ENCODE results near the gene ERN1. TPM values are rescaled to one million over a fixed set of nuclear protein-coding genes. Genes with fewer than 3 reads are reported as not detected.

The ERN1 gene
- total RNA-seq, 4 donors from 2014 or later: 14.6 to 54.4 (median 30.4) TPM

DNA sequence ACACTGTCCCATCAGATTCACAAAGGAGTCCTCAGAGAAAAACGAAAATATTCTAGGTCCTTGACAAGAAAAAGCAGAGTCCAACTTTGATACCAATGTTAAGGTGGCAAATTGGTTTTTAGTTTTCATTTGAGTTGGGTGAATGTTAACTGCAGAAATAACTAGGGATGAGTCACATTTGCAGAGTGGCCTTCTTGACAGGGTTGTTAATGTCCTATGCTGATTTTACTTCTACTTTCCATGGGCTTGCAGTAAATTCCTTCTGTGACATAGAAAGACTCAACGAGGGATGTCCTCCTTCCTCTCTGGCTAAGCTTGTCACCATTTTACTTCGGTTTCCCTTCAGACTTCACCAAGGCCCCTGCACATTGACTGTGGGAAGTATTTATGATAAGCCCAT lies 62.3 kb downstream of the ERN1 start:
- DNase-seq (ENCODE audit: low spot score): no peak
- TF ChIP-seq, protein P1, sequence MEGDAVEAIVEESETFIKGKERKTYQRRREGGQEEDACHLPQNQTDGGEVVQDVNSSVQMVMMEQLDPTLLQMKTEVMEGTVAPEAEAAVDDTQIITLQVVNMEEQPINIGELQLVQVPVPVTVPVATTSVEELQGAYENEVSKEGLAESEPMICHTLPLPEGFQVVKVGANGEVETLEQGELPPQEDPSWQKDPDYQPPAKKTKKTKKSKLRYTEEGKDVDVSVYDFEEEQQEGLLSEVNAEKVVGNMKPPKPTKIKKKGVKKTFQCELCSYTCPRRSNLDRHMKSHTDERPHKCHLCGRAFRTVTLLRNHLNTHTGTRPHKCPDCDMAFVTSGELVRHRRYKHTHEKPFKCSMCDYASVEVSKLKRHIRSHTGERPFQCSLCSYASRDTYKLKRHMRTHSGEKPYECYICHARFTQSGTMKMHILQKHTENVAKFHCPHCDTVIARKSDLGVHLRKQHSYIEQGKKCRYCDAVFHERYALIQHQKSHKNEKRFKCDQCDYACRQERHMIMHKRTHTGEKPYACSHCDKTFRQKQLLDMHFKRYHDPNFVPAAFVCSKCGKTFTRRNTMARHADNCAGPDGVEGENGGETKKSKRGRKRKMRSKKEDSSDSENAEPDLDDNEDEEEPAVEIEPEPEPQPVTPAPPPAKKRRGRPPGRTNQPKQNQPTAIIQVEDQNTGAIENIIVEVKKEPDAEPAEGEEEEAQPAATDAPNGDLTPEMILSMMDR (IDR thresholded peaks at IDR 0.05): no peak
- ATAC-seq (ENCODE audit: low FRiP score): no peak

DNA sequence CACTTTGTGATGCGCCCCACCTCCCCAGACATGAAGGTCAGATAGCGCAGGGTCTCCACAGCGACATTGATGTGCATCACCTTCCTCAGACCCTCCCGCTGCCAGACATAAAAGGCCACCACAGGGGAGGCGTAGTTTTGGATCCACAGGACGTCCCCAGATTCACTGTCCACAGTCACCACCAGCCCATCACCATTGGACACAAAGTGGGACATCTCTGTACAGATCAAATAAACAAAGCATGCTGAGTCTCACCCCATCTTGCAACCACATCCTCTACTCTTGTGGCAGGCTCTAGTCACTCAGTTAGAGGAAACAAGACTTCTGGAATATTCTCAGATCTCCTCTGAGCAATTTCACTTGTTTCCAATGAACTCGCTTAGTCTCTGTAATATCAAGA lies 63.2 kb downstream of the ERN1 start:
- TF ChIP-seq, protein P1 (IDR thresholded peaks at IDR 0.05): no peak
- ATAC-seq (ENCODE audit: low FRiP score) (no peak), DNase-seq (ENCODE audit: low spot score) (no peak)

DNA sequence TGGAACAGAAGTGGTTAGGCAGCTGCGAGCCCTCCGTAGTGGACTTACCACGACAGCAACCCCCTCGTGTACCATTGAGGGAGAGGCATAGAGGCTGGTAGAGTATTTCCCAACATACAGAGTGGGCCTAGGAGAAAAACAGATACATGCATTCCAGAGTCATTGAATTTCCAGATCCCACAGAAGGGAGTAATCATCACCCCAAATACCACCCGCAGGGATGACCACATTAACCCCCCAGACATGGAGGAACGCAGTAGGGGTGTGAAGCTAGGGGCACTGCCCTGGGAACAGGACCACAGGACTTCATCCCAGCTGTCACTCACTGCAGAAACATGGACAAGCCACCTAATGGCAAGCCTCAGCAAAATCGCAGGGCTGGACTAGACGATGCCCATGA lies 64.8 kb downstream of the ERN1 start:
- DNase-seq (ENCODE audit: low spot score) (no peak), ATAC-seq (ENCODE audit: low FRiP score) (no peak)

DNA sequence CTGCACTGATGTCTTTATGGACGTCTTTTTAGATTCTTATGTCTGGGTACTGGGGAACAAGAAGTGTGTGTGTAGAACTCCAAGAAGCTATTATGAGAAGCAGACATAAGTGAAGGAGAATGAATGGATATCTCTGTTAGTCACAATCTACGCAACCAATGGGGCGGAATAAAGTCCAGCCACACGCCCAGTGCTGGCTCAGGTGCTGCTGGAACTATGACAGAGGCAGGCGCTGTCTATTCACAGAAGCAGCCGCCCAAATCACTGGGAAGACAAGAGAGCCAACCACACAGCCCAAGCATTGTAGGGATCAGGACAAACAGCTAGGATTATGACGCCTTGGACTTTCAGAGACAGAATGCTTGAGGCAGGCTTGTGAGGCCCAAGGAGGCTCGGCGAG lies 65.6 kb downstream of the ERN1 start:
- DNase-seq (ENCODE audit: low spot score): no peak
- TF ChIP-seq, protein P1 (IDR thresholded peaks at IDR 0.05): no peak
- ATAC-seq (ENCODE audit: low FRiP score): no peak

More for the DNA sequence above, 64.8 kb downstream of the ERN1 start:
- TF ChIP-seq, protein P1 (IDR thresholded peaks at IDR 0.05): no peak

DNA sequence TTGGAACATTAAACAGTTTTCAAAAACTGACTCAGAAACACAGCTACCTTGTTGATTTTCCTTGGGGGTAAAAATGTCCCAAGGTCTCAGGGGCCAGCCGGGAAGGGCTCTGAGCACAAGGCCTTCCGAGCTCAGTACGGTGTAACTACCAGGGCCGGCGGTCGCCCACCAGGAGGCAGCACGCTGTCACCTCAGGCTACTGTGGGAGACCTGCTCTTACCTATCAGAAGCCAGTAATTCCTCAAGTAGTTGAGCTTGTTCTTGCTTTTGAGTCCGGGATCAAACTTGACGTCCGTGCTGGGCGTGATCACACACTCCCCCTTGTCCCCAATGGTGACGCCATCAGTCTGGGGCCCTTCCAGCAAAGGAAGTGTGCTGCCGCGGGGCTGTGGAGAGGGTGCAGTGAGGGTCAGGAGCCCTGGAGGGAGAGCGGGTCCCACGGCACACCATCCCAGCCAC lies 66.1 kb downstream of the ERN1 start:
- ATAC-seq (ENCODE audit: low FRiP score): no peak
- TF ChIP-seq, protein P1 (IDR thresholded peaks at IDR 0.05): no peak
- DNase-seq (ENCODE audit: low spot score): no peak

DNA sequence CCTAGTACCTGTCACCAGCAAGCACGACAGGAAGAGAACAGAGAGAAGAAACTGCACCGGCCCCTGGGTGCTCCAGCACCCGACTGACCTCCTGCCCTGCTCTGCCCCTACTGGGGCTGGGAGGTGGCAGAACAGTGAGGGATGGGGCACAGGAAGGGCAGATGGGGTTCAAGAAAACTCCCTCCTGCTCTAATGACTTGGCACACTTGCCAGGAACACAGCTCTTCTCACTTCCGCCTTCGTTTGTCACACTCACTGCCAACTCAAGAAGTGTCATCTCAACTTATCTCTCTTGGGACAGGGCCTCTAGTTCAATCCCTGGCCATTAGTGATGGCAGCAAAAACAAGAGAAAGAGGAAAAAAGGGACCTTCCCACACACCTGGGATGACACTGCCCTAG lies 66.9 kb downstream of the ERN1 start:
- DNase-seq (ENCODE audit: low spot score) (no peak), ATAC-seq (ENCODE audit: low FRiP score) (no peak)
- TF ChIP-seq, protein P1 (IDR thresholded peaks at IDR 0.05): no peak

DNA sequence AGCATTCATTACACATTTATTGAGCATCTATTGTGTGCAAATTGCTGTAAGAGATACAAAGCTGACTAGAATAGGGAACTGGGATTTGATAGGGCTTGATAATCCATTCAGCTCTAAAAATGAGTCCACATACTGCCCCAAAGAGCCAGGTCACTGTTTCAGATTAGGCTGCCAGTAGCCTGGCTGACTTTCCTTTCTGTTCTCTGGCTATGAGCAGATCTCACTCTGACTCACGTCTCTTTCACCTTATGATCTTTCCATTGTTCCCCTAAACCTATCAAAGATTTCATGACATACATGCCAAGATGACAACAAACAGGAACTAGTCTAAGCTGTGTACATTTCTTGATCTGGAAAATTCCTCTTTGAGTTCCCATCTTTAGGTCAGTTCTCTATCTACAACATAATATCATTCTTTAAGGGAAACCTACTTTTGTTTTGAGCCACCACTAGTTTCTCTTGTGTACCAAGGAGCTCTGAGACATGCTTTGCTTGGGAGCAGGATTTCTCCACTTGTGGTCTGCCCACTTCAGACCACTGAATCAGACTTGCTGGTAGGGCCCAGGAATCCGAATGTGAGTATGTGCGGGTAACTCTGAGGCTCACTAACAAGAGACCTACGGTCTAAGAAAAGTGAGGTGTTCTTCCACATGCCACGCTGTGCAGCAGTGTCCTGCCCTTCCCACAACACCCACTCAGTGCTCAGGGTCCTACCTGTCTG lies 68.6 kb downstream of the ERN1 start:
- DNase-seq (ENCODE audit: low spot score) (no peak), ATAC-seq (ENCODE audit: low FRiP score) (no peak)
- TF ChIP-seq, protein P1 (IDR thresholded peaks at IDR 0.05): no peak

Measured in omental fat pad (tissue), 4 donors.